Measurements from ENCODE around the gene HIBCH. TPM values are rescaled to one million over a fixed set of nuclear protein-coding genes. Genes with fewer than 3 reads are reported as not detected.

Gene HIBCH
- total RNA-seq, 1 experiment from 2014 or later: 26.5 TPM

DNA sequence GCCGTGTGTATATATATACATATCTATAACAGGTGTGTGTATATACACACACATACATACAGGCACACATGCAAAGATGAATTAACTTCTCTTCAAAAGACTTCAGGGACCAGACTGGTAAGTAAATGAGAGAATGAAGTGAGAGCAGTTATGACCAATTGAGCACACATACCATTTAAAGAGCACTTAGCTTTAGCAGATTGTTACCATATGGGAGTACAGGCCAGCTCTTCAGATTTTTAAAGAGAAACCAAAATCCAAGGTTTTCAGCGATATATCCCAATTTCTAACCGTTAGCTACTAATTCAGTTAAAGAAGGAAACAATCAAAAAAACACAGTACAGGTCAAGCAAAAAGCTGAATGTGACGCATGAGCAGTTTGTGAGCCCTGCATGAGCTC is 47.5 kb upstream of the HIBCH start (continued):
- TF ChIP-seq, protein P1, sequence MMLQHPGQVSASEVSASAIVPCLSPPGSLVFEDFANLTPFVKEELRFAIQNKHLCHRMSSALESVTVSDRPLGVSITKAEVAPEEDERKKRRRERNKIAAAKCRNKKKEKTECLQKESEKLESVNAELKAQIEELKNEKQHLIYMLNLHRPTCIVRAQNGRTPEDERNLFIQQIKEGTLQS (CRISPR knock-in tag; conservative IDR thresholded peaks at IDR 0.05): no peak
- TF ChIP-seq RELA (CRISPR knock-in tag; IDR thresholded peaks at IDR 0.05; ENCODE audit: borderline replicate concordance) (no peak), JAZF1 (CRISPR knock-in tag; IDR thresholded peaks at IDR 0.05) (no peak), SMAD3 (CRISPR knock-in tag; IDR thresholded peaks at IDR 0.05; ENCODE audit: borderline replicate concordance) (no peak), MXD4 (CRISPR knock-in tag; IDR thresholded peaks at IDR 0.05; ENCODE audit: borderline replicate concordance) (no peak), CREM (CRISPR knock-in tag; IDR thresholded peaks at IDR 0.05) (no peak), TP53 (CRISPR knock-in tag; IDR thresholded peaks at IDR 0.05) (no peak), NFE2L1 (CRISPR knock-in tag; IDR thresholded peaks at IDR 0.05) (no peak), TEAD1 (CRISPR knock-in tag; IDR thresholded peaks at IDR 0.05) (no peak), JUN (CRISPR knock-in tag; IDR thresholded peaks at IDR 0.05) (no peak)
- TF ChIP-seq, protein P2, sequence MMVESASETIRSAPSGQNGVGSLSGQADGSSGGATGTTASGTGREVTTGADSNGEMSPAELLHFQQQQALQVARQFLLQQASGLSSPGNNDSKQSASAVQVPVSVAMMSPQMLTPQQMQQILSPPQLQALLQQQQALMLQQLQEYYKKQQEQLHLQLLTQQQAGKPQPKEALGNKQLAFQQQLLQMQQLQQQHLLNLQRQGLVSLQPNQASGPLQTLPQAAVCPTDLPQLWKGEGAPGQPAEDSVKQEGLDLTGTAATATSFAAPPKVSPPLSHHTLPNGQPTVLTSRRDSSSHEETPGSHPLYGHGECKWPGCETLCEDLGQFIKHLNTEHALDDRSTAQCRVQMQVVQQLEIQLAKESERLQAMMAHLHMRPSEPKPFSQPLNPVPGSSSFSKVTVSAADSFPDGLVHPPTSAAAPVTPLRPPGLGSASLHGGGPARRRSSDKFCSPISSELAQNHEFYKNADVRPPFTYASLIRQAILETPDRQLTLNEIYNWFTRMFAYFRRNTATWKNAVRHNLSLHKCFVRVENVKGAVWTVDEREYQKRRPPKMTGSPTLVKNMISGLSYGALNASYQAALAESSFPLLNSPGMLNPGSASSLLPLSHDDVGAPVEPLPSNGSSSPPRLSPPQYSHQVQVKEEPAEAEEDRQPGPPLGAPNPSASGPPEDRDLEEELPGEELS (CRISPR knock-in tag; IDR thresholded peaks at IDR 0.05): no peak
- TF ChIP-seq, protein P3, sequence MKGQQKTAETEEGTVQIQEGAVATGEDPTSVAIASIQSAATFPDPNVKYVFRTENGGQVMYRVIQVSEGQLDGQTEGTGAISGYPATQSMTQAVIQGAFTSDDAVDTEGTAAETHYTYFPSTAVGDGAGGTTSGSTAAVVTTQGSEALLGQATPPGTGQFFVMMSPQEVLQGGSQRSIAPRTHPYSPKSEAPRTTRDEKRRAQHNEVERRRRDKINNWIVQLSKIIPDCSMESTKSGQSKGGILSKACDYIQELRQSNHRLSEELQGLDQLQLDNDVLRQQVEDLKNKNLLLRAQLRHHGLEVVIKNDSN (CRISPR knock-in tag; IDR thresholded peaks at IDR 0.05): no peak
- TF ChIP-seq, protein P4, sequence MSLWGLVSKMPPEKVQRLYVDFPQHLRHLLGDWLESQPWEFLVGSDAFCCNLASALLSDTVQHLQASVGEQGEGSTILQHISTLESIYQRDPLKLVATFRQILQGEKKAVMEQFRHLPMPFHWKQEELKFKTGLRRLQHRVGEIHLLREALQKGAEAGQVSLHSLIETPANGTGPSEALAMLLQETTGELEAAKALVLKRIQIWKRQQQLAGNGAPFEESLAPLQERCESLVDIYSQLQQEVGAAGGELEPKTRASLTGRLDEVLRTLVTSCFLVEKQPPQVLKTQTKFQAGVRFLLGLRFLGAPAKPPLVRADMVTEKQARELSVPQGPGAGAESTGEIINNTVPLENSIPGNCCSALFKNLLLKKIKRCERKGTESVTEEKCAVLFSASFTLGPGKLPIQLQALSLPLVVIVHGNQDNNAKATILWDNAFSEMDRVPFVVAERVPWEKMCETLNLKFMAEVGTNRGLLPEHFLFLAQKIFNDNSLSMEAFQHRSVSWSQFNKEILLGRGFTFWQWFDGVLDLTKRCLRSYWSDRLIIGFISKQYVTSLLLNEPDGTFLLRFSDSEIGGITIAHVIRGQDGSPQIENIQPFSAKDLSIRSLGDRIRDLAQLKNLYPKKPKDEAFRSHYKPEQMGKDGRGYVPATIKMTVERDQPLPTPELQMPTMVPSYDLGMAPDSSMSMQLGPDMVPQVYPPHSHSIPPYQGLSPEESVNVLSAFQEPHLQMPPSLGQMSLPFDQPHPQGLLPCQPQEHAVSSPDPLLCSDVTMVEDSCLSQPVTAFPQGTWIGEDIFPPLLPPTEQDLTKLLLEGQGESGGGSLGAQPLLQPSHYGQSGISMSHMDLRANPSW (CRISPR knock-in tag; conservative IDR thresholded peaks at IDR 0.05; ENCODE audit: low read depth): no peak
- TF ChIP-seq, protein P5, sequence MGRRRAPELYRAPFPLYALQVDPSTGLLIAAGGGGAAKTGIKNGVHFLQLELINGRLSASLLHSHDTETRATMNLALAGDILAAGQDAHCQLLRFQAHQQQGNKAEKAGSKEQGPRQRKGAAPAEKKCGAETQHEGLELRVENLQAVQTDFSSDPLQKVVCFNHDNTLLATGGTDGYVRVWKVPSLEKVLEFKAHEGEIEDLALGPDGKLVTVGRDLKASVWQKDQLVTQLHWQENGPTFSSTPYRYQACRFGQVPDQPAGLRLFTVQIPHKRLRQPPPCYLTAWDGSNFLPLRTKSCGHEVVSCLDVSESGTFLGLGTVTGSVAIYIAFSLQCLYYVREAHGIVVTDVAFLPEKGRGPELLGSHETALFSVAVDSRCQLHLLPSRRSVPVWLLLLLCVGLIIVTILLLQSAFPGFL (CRISPR knock-in tag; IDR thresholded peaks at IDR 0.05; ENCODE audit: borderline replicate concordance): no peak
- TF ChIP-seq, protein P6, sequence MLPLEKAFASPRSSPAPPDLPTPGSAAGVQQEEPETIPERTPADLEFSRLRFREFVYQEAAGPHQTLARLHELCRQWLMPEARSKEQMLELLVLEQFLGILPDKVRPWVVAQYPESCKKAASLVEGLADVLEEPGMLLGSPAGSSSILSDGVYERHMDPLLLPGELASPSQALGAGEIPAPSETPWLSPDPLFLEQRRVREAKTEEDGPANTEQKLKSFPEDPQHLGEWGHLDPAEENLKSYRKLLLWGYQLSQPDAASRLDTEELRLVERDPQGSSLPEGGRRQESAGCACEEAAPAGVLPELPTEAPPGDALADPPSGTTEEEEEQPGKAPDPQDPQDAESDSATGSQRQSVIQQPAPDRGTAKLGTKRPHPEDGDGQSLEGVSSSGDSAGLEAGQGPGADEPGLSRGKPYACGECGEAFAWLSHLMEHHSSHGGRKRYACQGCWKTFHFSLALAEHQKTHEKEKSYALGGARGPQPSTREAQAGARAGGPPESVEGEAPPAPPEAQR (CRISPR knock-in tag; IDR thresholded peaks at IDR 0.05): no peak
- TF ChIP-seq, protein P7, sequence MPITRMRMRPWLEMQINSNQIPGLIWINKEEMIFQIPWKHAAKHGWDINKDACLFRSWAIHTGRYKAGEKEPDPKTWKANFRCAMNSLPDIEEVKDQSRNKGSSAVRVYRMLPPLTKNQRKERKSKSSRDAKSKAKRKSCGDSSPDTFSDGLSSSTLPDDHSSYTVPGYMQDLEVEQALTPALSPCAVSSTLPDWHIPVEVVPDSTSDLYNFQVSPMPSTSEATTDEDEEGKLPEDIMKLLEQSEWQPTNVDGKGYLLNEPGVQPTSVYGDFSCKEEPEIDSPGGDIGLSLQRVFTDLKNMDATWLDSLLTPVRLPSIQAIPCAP (CRISPR knock-in tag; IDR thresholded peaks at IDR 0.05): no peak

DNA sequence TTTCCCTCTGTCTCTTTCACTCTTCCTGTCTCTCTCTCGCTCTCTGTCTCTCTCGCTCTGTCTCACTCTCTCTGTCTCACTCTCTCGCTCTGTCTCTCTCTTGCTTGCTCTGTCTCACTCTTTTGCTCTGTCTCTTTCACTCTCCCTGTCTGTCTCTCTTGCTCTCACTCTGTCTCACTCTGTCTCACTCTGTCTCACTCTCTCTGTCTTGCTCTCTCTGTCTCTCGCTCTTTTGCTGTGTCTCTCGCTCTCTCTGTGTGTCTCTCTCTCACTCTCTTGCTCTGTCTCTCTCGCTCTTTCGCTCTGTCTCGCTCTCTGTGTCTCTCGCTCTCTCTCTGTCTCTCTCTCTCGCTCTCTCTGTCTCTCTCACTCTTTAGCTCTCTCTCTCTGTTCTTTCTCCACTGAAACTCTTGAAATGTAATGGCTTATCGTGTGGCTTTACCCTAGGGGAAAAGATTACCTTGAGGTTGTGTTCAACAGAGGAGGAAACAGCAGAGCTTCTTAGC is 46.7 kb upstream of the HIBCH start:
- H3K4me3 Mint-ChIP-seq: no peak overlapping the region
- no peaks in the 10 kb centered on the region for H3K27me3 Mint-ChIP-seq (ENCODE audit: low read depth)
- no peaks in the 10 kb centered on the region for H3K36me3 Mint-ChIP-seq
- H3K9me3 Mint-ChIP-seq: no peaks in the 10 kb centered on the region
- CTCF ChIA-PET: no interaction called here
- no peaks in the 10 kb centered on the region for H3K4me1 Mint-ChIP-seq
- TF ChIP-seq GTF2I (CRISPR knock-in tag; conservative IDR thresholded peaks at IDR 0.05): no peak
- no peak for TF ChIP-seq JUN (CRISPR knock-in tag; IDR thresholded peaks at IDR 0.05)
- TF ChIP-seq, protein P8, sequence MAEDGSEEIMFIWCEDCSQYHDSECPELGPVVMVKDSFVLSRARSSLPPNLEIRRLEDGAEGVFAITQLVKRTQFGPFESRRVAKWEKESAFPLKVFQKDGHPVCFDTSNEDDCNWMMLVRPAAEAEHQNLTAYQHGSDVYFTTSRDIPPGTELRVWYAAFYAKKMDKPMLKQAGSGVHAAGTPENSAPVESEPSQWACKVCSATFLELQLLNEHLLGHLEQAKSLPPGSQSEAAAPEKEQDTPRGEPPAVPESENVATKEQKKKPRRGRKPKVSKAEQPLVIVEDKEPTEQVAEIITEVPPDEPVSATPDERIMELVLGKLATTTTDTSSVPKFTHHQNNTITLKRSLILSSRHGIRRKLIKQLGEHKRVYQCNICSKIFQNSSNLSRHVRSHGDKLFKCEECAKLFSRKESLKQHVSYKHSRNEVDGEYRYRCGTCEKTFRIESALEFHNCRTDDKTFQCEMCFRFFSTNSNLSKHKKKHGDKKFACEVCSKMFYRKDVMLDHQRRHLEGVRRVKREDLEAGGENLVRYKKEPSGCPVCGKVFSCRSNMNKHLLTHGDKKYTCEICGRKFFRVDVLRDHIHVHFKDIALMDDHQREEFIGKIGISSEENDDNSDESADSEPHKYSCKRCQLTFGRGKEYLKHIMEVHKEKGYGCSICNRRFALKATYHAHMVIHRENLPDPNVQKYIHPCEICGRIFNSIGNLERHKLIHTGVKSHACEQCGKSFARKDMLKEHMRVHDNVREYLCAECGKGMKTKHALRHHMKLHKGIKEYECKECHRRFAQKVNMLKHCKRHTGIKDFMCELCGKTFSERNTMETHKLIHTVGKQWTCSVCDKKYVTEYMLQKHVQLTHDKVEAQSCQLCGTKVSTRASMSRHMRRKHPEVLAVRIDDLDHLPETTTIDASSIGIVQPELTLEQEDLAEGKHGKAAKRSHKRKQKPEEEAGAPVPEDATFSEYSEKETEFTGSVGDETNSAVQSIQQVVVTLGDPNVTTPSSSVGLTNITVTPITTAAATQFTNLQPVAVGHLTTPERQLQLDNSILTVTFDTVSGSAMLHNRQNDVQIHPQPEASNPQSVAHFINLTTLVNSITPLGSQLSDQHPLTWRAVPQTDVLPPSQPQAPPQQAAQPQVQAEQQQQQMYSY (CRISPR knock-in tag; IDR thresholded peaks at IDR 0.05): no peak
- no peak for TF ChIP-seq SP1 (CRISPR knock-in tag; conservative IDR thresholded peaks at IDR 0.05)
- no peak for TF ChIP-seq FOXJ3 (CRISPR knock-in tag; IDR thresholded peaks at IDR 0.05; ENCODE audit: borderline replicate concordance)
- no peak for TF ChIP-seq ESRRA (CRISPR knock-in tag; IDR thresholded peaks at IDR 0.05; ENCODE audit: borderline replicate concordance)
- DNase-seq (ENCODE audit: low spot score) (no peak), ATAC-seq (no peak)
- POLR2A ChIA-PET: no interaction called here
- H3K27ac Mint-ChIP-seq: no peak overlapping the region
